Endothelial cell of umbilical vein (primary cell): Measurements from ENCODE around the gene GABARAPL1. TPM values are rescaled to one million over a fixed set of nuclear protein-coding genes. Genes with fewer than 3 reads are reported as not detected.

Source experiments
- BruUV-seq: library from RNA; stranded (reverse); fragments of 400-500 nt; replicated peaks from 2 replicates; lab custom pipeline; 2021; lab: Mats Ljungman, UMichigan
- CTCF ChIA-PET: fragments of 300-600, 350-600 bp; sonication (Branson Sonifier 250); formaldehyde crosslinking; loops from one replicate; lab custom pipeline; 2021; ENCODE audit warnings: antibody characterized with exemption, inconsistent platforms; lab: Charles Lee
- POLR2A ChIA-PET: fragments of 300-600, 350-600 bp; sonication (Branson Sonifier 250); formaldehyde crosslinking; loops from one replicate; lab custom pipeline; 2021; ENCODE audit warnings: antibody characterized with exemption, inconsistent platforms; lab: Charles Lee
- DNase-seq: peaks from one replicate; pipeline ENCODE4 v3.0.0-alpha.2; 2011; ENCODE audit warnings: low read depth, low spot score
- FAIRE-seq: peaks from 2 replicates; lab custom pipeline; 2011; peaks lifted over from hg19 to GRCh38; lab: Jason Lieb, UNC
- H2AFZ ChIP-seq: 2 replicates; pipeline ENCODE4 v1.6.0; 2012; ENCODE audit warnings: low read depth, low read length, control low read depth, inconsistent platforms
- H3K27ac ChIP-seq: 2 replicates; pipeline ENCODE4 v1.5.1; 2011; ENCODE audit warnings: low read depth, mild to moderate bottlenecking, control low read depth, low read length, moderate library complexity; ENCODE audit not compliant: insufficient read depth
- H3K27me3 ChIP-seq, 2 experiments: 2 replicates each; pipeline versions ENCODE4 v1.6.0 to v1.6.1; 2011; ENCODE audit warnings: low read length in 2 of 2, mixed read lengths in 1 of 2; ENCODE audit not compliant: control insufficient read depth in 2 of 2, insufficient read depth in 2 of 2
- H3K36me3 ChIP-seq, 2 experiments: 2 replicates in 1 of 2; 3 replicates in 1 of 2; pipeline ENCODE4 v1.5.1; 2011; ENCODE audit warnings: low read length in 2 of 2, mild to moderate bottlenecking in 1 of 2, moderate library complexity in 1 of 2; ENCODE audit not compliant: control insufficient read depth in 2 of 2, insufficient read depth in 2 of 2; ENCODE audit errors: extremely low read depth in 1 of 2
- H3K4me1 ChIP-seq: 3 replicates; pipeline ENCODE4 v1.5.1; 2011; ENCODE audit warnings: mild to moderate bottlenecking, low read length; ENCODE audit not compliant: control insufficient read depth, insufficient read depth; ENCODE audit errors: extremely low read depth
- H3K4me2 ChIP-seq: 2 replicates; pipeline ENCODE4 v1.6.1; 2011; ENCODE audit warnings: low read length, control low read depth, mixed read lengths; ENCODE audit not compliant: insufficient read depth
- H3K4me3 ChIP-seq, 3 experiments: fragments of 200-600 bp in 1 of 3; sonication (generic), shearing (Covaris generic) in 1 of 3; replicated peaks in 1 of 3; 2 replicates each; pipeline ENCODE4 v1.5.1; 2011 to 2016; ENCODE audit warnings: control low read depth in 3 of 3, low read length in 3 of 3, mild to moderate bottlenecking in 2 of 3, inconsistent platforms in 1 of 3, low read depth in 1 of 3, moderate library complexity in 1 of 3; ENCODE audit not compliant: insufficient read depth in 1 of 3
- H3K79me2 ChIP-seq: 2 replicates; pipeline ENCODE4 v1.6.0; 2012; ENCODE audit warnings: low read length, inconsistent platforms; ENCODE audit not compliant: control insufficient read depth, insufficient read depth
- H3K9ac ChIP-seq: replicated peaks from 2 replicates; pipeline ENCODE3; 2011; ENCODE audit warnings: low read length, control low read depth; ENCODE audit not compliant: insufficient read depth; ENCODE audit errors: extremely low read depth
- H3K9me1 ChIP-seq: replicated peaks from 3 replicates; pipeline ENCODE4 v1.6.0; 2011; ENCODE audit warnings: mild to moderate bottlenecking, low read length; ENCODE audit not compliant: control insufficient read depth, insufficient read depth; ENCODE audit errors: extremely low read depth
- H3K9me3 ChIP-seq: replicated peaks from 2 replicates; pipeline ENCODE4 v1.5.1; 2012; ENCODE audit warnings: low read length, inconsistent platforms; ENCODE audit not compliant: control insufficient read depth, insufficient read depth
- H4K20me1 ChIP-seq: replicated peaks from 2 replicates; pipeline ENCODE3; 2011; ENCODE audit warnings: mild to moderate bottlenecking, low read length; ENCODE audit not compliant: control insufficient read depth, insufficient read depth; ENCODE audit errors: extremely low read depth
- CTCF ChIP-seq, 2 donors: IDR thresholded peaks; 1 replicate in 1 of 2; 2 replicates in 1 of 2; pipeline ENCODE4 v1.5.1; 2011; ENCODE audit warnings: low read length in 2 of 2, mild to moderate bottlenecking in 2 of 2, moderate library complexity in 2 of 2, control low read depth in 1 of 2, inconsistent platforms in 1 of 2, low read depth in 1 of 2; ENCODE audit not compliant: insufficient read depth in 1 of 2; ENCODE audit errors: extremely low read depth in 1 of 2
- EZH2 ChIP-seq: IDR thresholded peaks from 2 replicates; pipeline ENCODE4 v1.6.1; 2012; ENCODE audit warnings: borderline replicate concordance, low read depth, mild to moderate bottlenecking, moderate library complexity, low read length, inconsistent platforms; ENCODE audit not compliant: severe bottlenecking
- FOS ChIP-seq: IDR thresholded peaks from 2 replicates; pipeline ENCODE4 v1.6.1; 2011; ENCODE audit warnings: mild to moderate bottlenecking, low read length, moderate library complexity, borderline replicate concordance; ENCODE audit not compliant: insufficient read depth
- GATA2 ChIP-seq: IDR thresholded peaks from 2 replicates; pipeline ENCODE4 v1.7.0; 2011; ENCODE audit warnings: low read depth, mild to moderate bottlenecking, moderate library complexity, mixed read lengths, low read length; ENCODE audit not compliant: insufficient read length, insufficient read depth
- JUN ChIP-seq: IDR thresholded peaks from 2 replicates; pipeline ENCODE4 v1.6.1; 2011; ENCODE audit warnings: borderline replicate concordance, low read depth; ENCODE audit not compliant: insufficient read length, insufficient read depth
- MYC ChIP-seq: IDR thresholded peaks from one replicate; pipeline ENCODE4 v1.6.1; 2011; ENCODE audit warnings: mild to moderate bottlenecking, low read depth, low read length
- dilution Hi-C: fragments of 300-500 bp; cut with MboI; formaldehyde crosslinking; loops from one replicate; pipeline ENCODE4 v1.15.0; 2019; ENCODE audit warnings: low sequenced_read_pairs; ENCODE audit not compliant: extremely low pct_ligation_motif_present
- intact Hi-C: fragments of 100-400 bp; cut with micrococcal nuclease; formaldehyde crosslinking; loops from one replicate; pipeline ENCODE4 v1.10.0; 2022
- polyA plus RNA-seq, 4 experiments: library from polyadenylated mRNA; depleted of rRNA in 3 of 4; stranded (reverse) in 3 of 4; unstranded in 1 of 4; fragments of >200 nt; gene quantifications; 2 replicates each; pipeline versions ENCODE4 v1.2.1 to v1.2.3, GENCODE V29; 2011 to 2012; ENCODE audit warnings: missing spikeins in 1 of 4
- total RNA-seq: library from RNA; stranded (reverse); gene quantifications from 2 replicates; pipeline ENCODE4 v1.2.3, GENCODE V29; 2021

The GABARAPL1 gene
- total and polyA plus RNA-seq, 2 donors (not counting 3 experiments of a cell fraction or from before 2014, with no cell fraction given): 59.4 to 65.6 TPM

- CTCF ChIA-PET: interaction anchor here (2.0 kb wide), 1 partner anchor 321 kb away, joined by 9 read pairs; no protein-coding TSS in a partner anchor
- no peak for DNase-seq
- no peaks in the 10 kb centered on the region for H3K4me1 ChIP-seq
- no peaks in the 10 kb centered on the region for H3K9me1 ChIP-seq
- no peak overlapping the region for H3K9ac ChIP-seq
- H3K27ac ChIP-seq: no peak overlapping the region
- no peak overlapping the region for H3K4me3 ChIP-seq
- POLR2A ChIA-PET: no interaction called here
- dilution Hi-C loops: no loop called here
- FAIRE-seq: no peak
- no peaks in the 10 kb centered on the region for H3K79me2 ChIP-seq
- no peaks in the 10 kb centered on the region for H3K27me3 ChIP-seq
- TF ChIP-seq CTCF (IDR thresholded peaks at IDR 0.05; ENCODE audit: extremely low read depth in 1 of 2, insufficient read depth in 1 of 2, low read depth in 1 of 2, low read length in 2 of 2): no peak
- TF ChIP-seq EZH2: no peak
- no peak for TF ChIP-seq JUN
- TF ChIP-seq GATA2: no peak
- no peak for TF ChIP-seq FOS
- TF ChIP-seq MYC: no peak
- H3K9me3 ChIP-seq: no peaks in the 10 kb centered on the region
- intact Hi-C loops: no loop called here
- BruUV-seq: no TSS peak
- H3K4me2 ChIP-seq: no peak overlapping the region
- H4K20me1 ChIP-seq: no peaks in the 10 kb centered on the region
- no peak overlapping the region for H2AFZ ChIP-seq
- H3K36me3 ChIP-seq: no peaks in the 10 kb centered on the region
Observed at GRCh38 chr12:10241290-10241689, 28.6 kb downstream of the GABARAPL1 start.
